ENCODE measurements around the gene TRIB2. TPM values are rescaled to one million over a fixed set of nuclear protein-coding genes. Genes with fewer than 3 reads are reported as not detected.

TRIB2 gene
- total and polyA plus RNA-seq, 9 of the 15 experiments (the other 6 are each of a cell fraction or from before 2014, with no cell fraction given), result 9.0 to 39.0 (median 26.3) TPM

- Histone ChIP-seq H3K79me2 (ENCODE audit: control insufficient read depth, insufficient read depth, low read length) (no peaks in the 10 kb centered on the region), H3K27me3 (ENCODE audit: control insufficient read depth in 2 of 2, insufficient read depth in 2 of 2, low read length in 2 of 2) (peaks cover 29 to 36% of the 10 kb centered on the region in 2 experiments; a peak in 4 of 5 replicates), H2AFZ (ENCODE audit: low read depth, low read length) (no peak overlapping the region), H3K4me2 (ENCODE audit: insufficient read depth, low read length) (no peak overlapping the region), H3K4me1 (replicated peaks in 1 of 2; ENCODE audit: control insufficient read depth in 2 of 2, insufficient read depth in 2 of 2, low read length in 2 of 2) (no peaks in the 10 kb centered on the region; a peak in 1 of 5 replicates), H3K9me1 (ENCODE audit: control insufficient read depth, insufficient read depth, low read length) (no peaks in the 10 kb centered on the region), H3K9ac (ENCODE audit: insufficient read depth in 1 of 2, low read depth in 2 of 2, low read length in 2 of 2) (no peak overlapping the region), H3K4me3 (no peak overlapping the region), H3K36me3 (ENCODE audit: control insufficient read depth, insufficient read depth, low read length) (no peaks in the 10 kb centered on the region), H3K9me3 (replicated peaks; ENCODE audit: control insufficient read depth, insufficient read depth, low read depth, low read length) (no peaks in the 10 kb centered on the region), H3K27ac (ENCODE audit: extremely low read depth, low read depth, low read length) (no peak overlapping the region), H4K20me1 (replicated peaks; ENCODE audit: control insufficient read depth, insufficient read depth, low read length) (no peaks in the 10 kb centered on the region)
- in situ Hi-C loops (cut with MboI), result no loop called here
- POLR2A ChIA-PET, result no interaction called here
- BruUV-seq (replicated peaks), result no TSS peak
- CTCF ChIA-PET (ENCODE audit: low intra/inter-chr PET ratio), result no interaction called here
- ATAC-seq (no peak), DNase-seq (ENCODE audit: extremely low read depth in 1 of 4, low spot score in 3 of 4) (no peak), FAIRE-seq (no peak)
- 10% methylated on average over 8 of the region's 8 CpGs for WGBS (ENCODE audit: insufficient coverage, low coverage, missing lambda C conversion rate)
- TF ChIP-seq FOXP1 (CRISPR knock-in tag; IDR thresholded peaks at IDR 0.05), result no peak
- TF ChIP-seq HOMEZ (CRISPR knock-in tag; IDR thresholded peaks at IDR 0.05), result no peak
- no peak for TF ChIP-seq ZNF511 (CRISPR knock-in tag; IDR thresholded peaks at IDR 0.05)
- intact Hi-C loops (cut with micrococcal nuclease), result no loop called here
These were observed 50.8 kb downstream of the TRIB2 start for GRCh38 chr2:12767541-12767940.
